B cell (primary cell): ENCODE measurements around the gene ANKS1A. TPM values are rescaled to one million over a fixed set of nuclear protein-coding genes. Genes with fewer than 3 reads are reported as not detected.
"Not testable (repeated sequence)": the region's sequence is repeated elsewhere in the genome, so short reads cannot be mapped to it uniquely, and the experiment has no call there.

Source experiments
- ATAC-seq: fragments of 200-7000 bp; cut with Tn5 transposase; one replicate; pipeline ENCODE4 v1.10.0; 2021; ENCODE audit warnings: low read depth, mild to moderate bottlenecking, moderate number of reproducible peaks, moderate library complexity
- CTCF ChIA-PET: fragments of 350-600 bp; sonication (Branson Sonifier 250); formaldehyde crosslinking; loops from one replicate; lab custom pipeline; 2021; ENCODE audit warnings: antibody characterized with exemption, inconsistent platforms; lab: Charles Lee
- POLR2A ChIA-PET: fragments of 350-600 bp; sonication (Branson Sonifier 250); formaldehyde crosslinking; loops from one replicate; lab custom pipeline; 2021; ENCODE audit warnings: antibody characterized with exemption; lab: Charles Lee
- DNase-seq: peaks from one replicate; pipeline ENCODE4 v3.0.0; 2013
- H2AFZ ChIP-seq: 2 replicates; pipeline ENCODE4 v1.6.1; 2012; ENCODE audit warnings: mild to moderate bottlenecking, low read depth, low read length; ENCODE audit not compliant: insufficient read depth, poor library complexity, severe bottlenecking
- H3K27ac ChIP-seq, 2 donors: 1 replicate in 1 of 2; 2 replicates in 1 of 2; pipeline ENCODE4 v1.5.1; 2012 to 2013; ENCODE audit warnings: low read length in 2 of 2, mild to moderate bottlenecking in 2 of 2, moderate library complexity in 1 of 2
- H3K27me3 ChIP-seq, 4 experiments: fragments of 200-600 bp in 1 of 4; sonication (generic) in 1 of 4; replicated peaks in 1 of 4; 1 replicate in 2 of 4; 2 replicates in 2 of 4; pipeline versions ENCODE4 v1.6.1 to v1.7.0; 2013 to 2016; ENCODE audit warnings: low read length in 3 of 4, mild to moderate bottlenecking in 2 of 4, mixed read lengths in 1 of 4, moderate library complexity in 1 of 4; ENCODE audit not compliant: insufficient read depth in 4 of 4, control insufficient read depth in 3 of 4; ENCODE audit errors: control extremely low read depth in 1 of 4
- H3K36me3 ChIP-seq, 2 experiments: replicated peaks in 1 of 2; 1 replicate in 1 of 2; 2 replicates in 1 of 2; pipeline versions ENCODE4 v1.6.1 to v1.7.1; 2013; ENCODE audit warnings: low read length in 1 of 2; ENCODE audit not compliant: insufficient read depth in 2 of 2, control insufficient read depth in 1 of 2; ENCODE audit errors: control extremely low read depth in 1 of 2, extremely low read depth in 1 of 2
- H3K4me1 ChIP-seq, 2 donors: fragments of 200-600 bp in 1 of 2; sonication (generic) in 1 of 2; 1 replicate in 1 of 2; 2 replicates in 1 of 2; pipeline versions ENCODE4 v1.5.1 to v1.6.1; 2013 to 2017; ENCODE audit warnings: low read length in 2 of 2; ENCODE audit not compliant: control insufficient read depth in 2 of 2, insufficient read depth in 2 of 2
- H3K4me2 ChIP-seq: replicated peaks from 2 replicates; pipeline ENCODE3; 2012; ENCODE audit warnings: mild to moderate bottlenecking, low read depth, low read length; ENCODE audit not compliant: poor library complexity, severe bottlenecking
- H3K4me3 ChIP-seq, 5 experiments: fragments of 200-600 bp in 1 of 5; sonication (generic) in 1 of 5; 1 replicate in 3 of 5; 2 replicates in 2 of 5; pipeline versions ENCODE4 v1.5.1 to v1.7.0; 2011 to 2016; ENCODE audit warnings: low read length in 4 of 5, mild to moderate bottlenecking in 4 of 5, low read depth in 2 of 5, control low read depth in 1 of 5, moderate library complexity in 1 of 5; ENCODE audit not compliant: insufficient read depth in 1 of 5; ENCODE audit errors: control extremely low read depth in 1 of 5, extremely low read depth in 1 of 5
- H3K79me2 ChIP-seq: fragments of 200-600 bp; sonication (generic); one replicate; pipeline ENCODE4 v1.6.0; 2016; ENCODE audit warnings: low read length; ENCODE audit not compliant: control insufficient read depth, insufficient read depth
- H3K9ac ChIP-seq: fragments of 200-600 bp; sonication (generic); 2 replicates; pipeline ENCODE4 v1.6.1; 2017; ENCODE audit warnings: mild to moderate bottlenecking, low read length, moderate library complexity
- H3K9me3 ChIP-seq, 3 donors: one replicate each; pipeline versions ENCODE4 v1.6.1 to v1.7.1; 2013; ENCODE audit warnings: low read length in 2 of 3; ENCODE audit not compliant: control insufficient read depth in 2 of 3, insufficient read depth in 1 of 3; ENCODE audit errors: control extremely low read depth in 1 of 3
- H4K20me1 ChIP-seq: 2 replicates; pipeline ENCODE4 v1.6.0; 2012; ENCODE audit warnings: mild to moderate bottlenecking, low read length; ENCODE audit not compliant: insufficient read depth, control insufficient read depth, poor library complexity, severe bottlenecking
- H3K27ac Mint-ChIP-seq: one replicate; pipeline ENCODE4 v1.8.0; 2021; ENCODE audit warnings: mixed read lengths
- H3K27me3 Mint-ChIP-seq: one replicate; pipeline ENCODE4 v1.8.0; 2021; ENCODE audit warnings: mixed read lengths
- H3K4me1 Mint-ChIP-seq: one replicate; pipeline ENCODE4 v1.8.0; 2021; ENCODE audit warnings: mixed read lengths
- H3K4me3 Mint-ChIP-seq: one replicate; pipeline ENCODE4 v1.8.0; 2021; ENCODE audit warnings: mixed read lengths
- H3K9me3 Mint-ChIP-seq: one replicate; pipeline ENCODE4 v1.8.0; 2022; ENCODE audit warnings: mixed read lengths; ENCODE audit not compliant: insufficient read depth
- CTCF ChIP-seq: fragments of 200-600 bp; IDR thresholded peaks from one replicate; pipeline ENCODE4 v1.8.0; 2022; ENCODE audit warnings: antibody characterized with exemption, mild to moderate bottlenecking
- EZH2 ChIP-seq: IDR thresholded peaks from 2 replicates; pipeline ENCODE4 v1.6.1; 2012; ENCODE audit warnings: borderline replicate concordance, low read depth, mild to moderate bottlenecking, moderate library complexity, low read length; ENCODE audit not compliant: insufficient read depth, poor library complexity, severe bottlenecking
- WGBS: methylation state at CpG from one replicate; pipeline ENCODE4 v1.1.5; 2013; ENCODE audit warnings: missing lambda C conversion rate; ENCODE audit not compliant: insufficient coverage; 5-methylcytosine and 5-hydroxymethylcytosine counted together
- intact Hi-C: fragments of 100-400 bp; cut with micrococcal nuclease; formaldehyde crosslinking; loops from one replicate; pipeline ENCODE4 v1.10.0; 2022
- polyA plus RNA-seq: library from polyadenylated mRNA; depleted of rRNA; stranded (reverse); fragments of >200 nt; gene quantifications from 2 replicates; pipeline ENCODE4 v1.2.3, GENCODE V29; 2012
- total RNA-seq, 2 donors: library from RNA; stranded (reverse); fragments of 120-200 nt in 1 of 2; gene quantifications; 1 replicate in 1 of 2; 2 replicates in 1 of 2; pipeline versions ENCODE4 v1.2.3 to v1.2.4, GENCODE V29; 2013 to 2022

Gene ANKS1A
- total and polyA plus RNA-seq, 2 donors (not counting 1 experiment from before 2014, with no cell fraction given) = 3.4 to 19.7 TPM

DNA sequence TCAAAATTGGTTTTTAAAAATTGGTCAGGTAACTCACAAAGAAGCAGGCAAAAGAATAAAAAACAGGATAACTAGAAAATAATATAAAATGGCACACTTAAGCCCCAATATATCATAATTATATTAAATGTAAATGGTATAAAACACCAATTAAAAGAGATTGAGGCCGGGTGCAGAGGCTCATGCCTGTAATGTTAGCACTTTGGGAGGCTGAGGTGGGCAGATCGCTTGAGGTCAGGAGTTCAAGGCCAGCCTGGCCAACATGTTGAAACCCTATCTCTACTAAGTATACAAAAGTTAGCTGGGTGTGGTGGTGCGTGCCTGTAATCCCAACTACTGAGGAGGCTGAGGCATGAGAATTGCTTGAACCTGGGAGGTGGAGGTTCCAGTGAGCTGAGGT is 216.0 kb downstream of the ANKS1A start:
- WGBS = 100% methylated on average over 1 of the region's 3 CpGs
- POLR2A ChIA-PET = no interaction called here
- CTCF ChIA-PET = no interaction called here
- H3K9ac ChIP-seq = no peak overlapping the region
- ATAC-seq (no peak), DNase-seq (no peak)
- Mint-ChIP-seq H3K27me3 (peaks cover 5% of the 10 kb centered on the region), H3K4me3 (no peak overlapping the region), H3K9me3 (peaks cover 9% of the 10 kb centered on the region), H3K4me1 (no peaks in the 10 kb centered on the region), H3K27ac (no peak overlapping the region)
- no peak overlapping the region for H3K4me3 ChIP-seq
- no peaks in the 10 kb centered on the region for H3K79me2 ChIP-seq
- H3K4me1 ChIP-seq = peaks cover 0 to 3% of the 10 kb centered on the region in 2 donors
- no peak overlapping the region for H3K27ac ChIP-seq
- intact Hi-C loops = no loop called here
- H3K4me2 ChIP-seq = no peak overlapping the region
- H3K27me3 ChIP-seq = no peaks in the 10 kb centered on the region
- TF ChIP-seq EZH2 (no peak), CTCF (no peak)
- H3K9me3 ChIP-seq = peaks cover 0 to 10% (median 0%) of the 10 kb centered on the region in 3 donors
- H3K36me3 ChIP-seq = no peaks in the 10 kb centered on the region
- H4K20me1 ChIP-seq = no peaks in the 10 kb centered on the region
- no peak overlapping the region for H2AFZ ChIP-seq

GRCh38 chr6:35106061-35106460 is 217.0 kb downstream of the ANKS1A start:
- H3K4me1 Mint-ChIP-seq, intact Hi-C loops, H3K9me3 Mint-ChIP-seq, H3K27me3 ChIP-seq, ATAC-seq, DNase-seq, H3K4me3 Mint-ChIP-seq, H3K79me2 ChIP-seq, H3K9ac ChIP-seq, H3K27ac Mint-ChIP-seq, H3K36me3 ChIP-seq, H4K20me1 ChIP-seq, H3K4me3 ChIP-seq, H3K4me1 ChIP-seq, H3K27me3 Mint-ChIP-seq, H3K4me2 ChIP-seq, H2AFZ ChIP-seq, POLR2A ChIA-PET, H3K9me3 ChIP-seq, H3K27ac ChIP-seq: not testable (repeated sequence)
- WGBS = 94% methylated on average over 5 of the region's 6 CpGs
- CTCF ChIA-PET = interaction anchor here (0.5 kb wide), 1 partner anchor 496 kb away, joined by 3 read pairs; no protein-coding TSS in a partner anchor

DNA sequence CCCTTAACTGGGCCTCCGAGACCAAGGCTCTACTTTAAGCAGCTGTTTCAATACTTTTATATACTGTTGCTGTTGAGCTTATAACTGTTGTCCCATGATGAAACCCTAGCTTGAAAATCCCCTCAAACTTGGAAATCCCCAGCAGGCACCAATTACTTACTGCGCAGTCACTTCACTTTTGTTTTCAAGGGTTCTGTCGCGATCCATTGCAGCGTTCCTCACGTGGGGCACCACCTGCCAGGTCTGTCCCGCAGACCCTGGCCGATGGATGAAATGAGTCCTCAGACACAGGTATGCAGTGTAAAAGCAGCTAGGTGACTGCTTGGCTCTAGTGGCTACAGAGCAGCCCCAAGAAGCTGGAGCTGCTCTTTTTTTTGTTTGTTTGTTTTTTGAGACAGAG is 218.2 kb downstream of the ANKS1A start:
- H3K27ac Mint-ChIP-seq = peak overlapping the region; percentile 55
- 90% methylated on average over 6 of the region's 8 CpGs for WGBS
- H3K4me3 Mint-ChIP-seq = peak overlapping the region; percentile 49
- intact Hi-C loops, ATAC-seq, H3K9me3 ChIP-seq, CTCF ChIA-PET, H3K4me1 ChIP-seq, H3K4me2 ChIP-seq, H3K27ac ChIP-seq, H2AFZ ChIP-seq, H4K20me1 ChIP-seq, H3K9ac ChIP-seq, H3K27me3 Mint-ChIP-seq, H3K4me3 ChIP-seq, H3K27me3 ChIP-seq, H3K79me2 ChIP-seq, H3K4me1 Mint-ChIP-seq, POLR2A ChIA-PET, H3K36me3 ChIP-seq: not testable (repeated sequence)
- H3K9me3 Mint-ChIP-seq = peaks cover 11% of the 10 kb centered on the region
- peak; percentile 43 for DNase-seq
